OCI-LY1 (cell line): ENCODE results near the gene SYNCRIP.

Source experiments
- H2AFZ ChIP-seq: fragments of 200-600 bp; sonication (generic), shearing (Covaris generic); 2 replicates; pipeline ENCODE4 v1.6.0; 2014; ENCODE audit warnings: antibody characterized with exemption, mild to moderate bottlenecking, low read length
- H3F3A ChIP-seq: fragments of 200-600 bp; sonication (generic), shearing (Covaris generic); 2 replicates; pipeline ENCODE4 v1.6.0; 2014; ENCODE audit warnings: mild to moderate bottlenecking, antibody characterized with exemption, low read length, moderate library complexity; ENCODE audit not compliant: insufficient read depth
- H3K27ac ChIP-seq: fragments of 200-600 bp; sonication (generic); 2 replicates; pipeline ENCODE4 v1.5.1; 2014; ENCODE audit warnings: low read length, mixed run types, mild to moderate bottlenecking, low read depth; ENCODE audit not compliant: poor library complexity, severe bottlenecking
- H3K27me3 ChIP-seq: fragments of 200-600 bp; sonication (generic); 2 replicates; pipeline ENCODE4 v1.6.0; 2014; ENCODE audit warnings: antibody characterized with exemption, mild to moderate bottlenecking, low read length, moderate library complexity; ENCODE audit not compliant: insufficient read depth
- H3K36me3 ChIP-seq: fragments of 200-600 bp; sonication (generic); 2 replicates; pipeline ENCODE4 v1.6.1; 2014; ENCODE audit warnings: mild to moderate bottlenecking, antibody characterized with exemption, low read length, moderate library complexity, mixed read lengths; ENCODE audit not compliant: insufficient read depth
- H3K4me1 ChIP-seq: fragments of 200-600 bp; sonication (generic); 2 replicates; pipeline ENCODE4 v1.5.1; 2014; ENCODE audit warnings: mild to moderate bottlenecking, low read length, moderate library complexity; ENCODE audit not compliant: insufficient read depth, severe bottlenecking
- H3K4me2 ChIP-seq: fragments of 200-600 bp; sonication (generic), shearing (Covaris generic); 2 replicates; pipeline ENCODE4 v1.6.1; 2014; ENCODE audit warnings: low read length
- H3K4me3 ChIP-seq: fragments of 200-600 bp; sonication (generic); 2 replicates; pipeline ENCODE4 v1.5.1; 2014; ENCODE audit warnings: low read length, low read depth, mild to moderate bottlenecking, mixed read lengths; ENCODE audit not compliant: poor library complexity, severe bottlenecking
- H3K79me2 ChIP-seq: fragments of 200-600 bp; shearing (Covaris generic); 2 replicates; pipeline ENCODE4 v1.6.1; 2016; ENCODE audit warnings: mixed run types, low read length, mixed read lengths; ENCODE audit not compliant: insufficient read depth
- H3K9ac ChIP-seq: fragments of 200-600 bp; sonication (generic), shearing (Covaris generic); 2 replicates; pipeline ENCODE4 v1.6.1; 2014; ENCODE audit warnings: mild to moderate bottlenecking, low read length, mixed read lengths
- H3K9me2 ChIP-seq: fragments of 200-600 bp; sonication (generic), shearing (Covaris generic); 2 replicates; pipeline ENCODE4 v1.6.1; 2014; ENCODE audit warnings: low read depth, mild to moderate bottlenecking, low read length, mixed read lengths
- H3K9me3 ChIP-seq: fragments of 200-600 bp; shearing (Covaris generic); 2 replicates; pipeline ENCODE4 v1.6.1; 2014; ENCODE audit warnings: low read length, mixed read lengths
- H4K20me1 ChIP-seq: fragments of 200-600 bp; sonication (generic), shearing (Covaris generic); 2 replicates; pipeline ENCODE4 v1.6.0; 2016; ENCODE audit warnings: mild to moderate bottlenecking, low read length; ENCODE audit not compliant: insufficient read depth
- EZH2 ChIP-seq: fragments of 200-600 bp; sonication (generic), shearing (Covaris generic); IDR thresholded peaks from 2 replicates; pipeline ENCODE4 v1.8.0; 2017; ENCODE audit warnings: borderline replicate concordance, mixed run types, mild to moderate bottlenecking, antibody characterized with exemption, low read length, moderate library complexity, mixed read lengths
- TF ChIP-seq, protein P1 (sequence below): fragments of 200-600 bp; sonication (generic), shearing (Covaris generic); IDR thresholded peaks from 2 replicates; pipeline ENCODE4 v1.5.1; 2017; ENCODE audit warnings: mild to moderate bottlenecking, antibody characterized with exemption, low read length, moderate library complexity, mixed read lengths

Gene SYNCRIP

DNA sequence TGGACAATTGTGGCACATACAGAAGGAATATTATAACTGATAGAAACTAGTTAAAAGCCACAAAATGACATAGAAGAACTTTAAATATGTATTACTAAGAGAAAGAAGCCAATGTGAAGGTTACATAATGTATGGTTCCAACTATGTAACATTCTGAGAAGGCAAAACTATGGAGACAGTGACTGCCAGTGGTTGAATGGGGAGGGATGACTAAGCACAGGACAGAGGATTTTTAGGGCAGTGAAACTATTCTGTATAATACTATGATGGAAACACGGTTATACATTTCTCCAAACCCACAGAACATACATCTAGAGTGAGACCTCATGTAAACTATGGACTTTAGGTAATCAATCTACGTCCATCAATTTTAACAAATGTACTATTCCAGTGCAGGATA lies 22.4 kb downstream of the SYNCRIP start:
- Histone ChIP-seq H3K4me3 (no peak overlapping the region), H4K20me1 (0 out of 2 replicates have a peak, but pooled peaks cover 3% of the 10 kb centered on the region), H3K9me2 (no peaks in the 10 kb centered on the region), H3K4me2 (no peak overlapping the region), H3K36me3 (peaks cover 100% of the 10 kb centered on the region), H3K9ac (no peak overlapping the region), H3K4me1 (no peaks in the 10 kb centered on the region), H3K79me2 (peaks cover 25% of the 10 kb centered on the region), H3F3A (no peaks in the 10 kb centered on the region; the same call in 1 of the 2 replicates), H3K9me3 (no peaks in the 10 kb centered on the region), H3K27me3 (no peaks in the 10 kb centered on the region), H3K27ac (no peak overlapping the region), H2AFZ (no peak overlapping the region)
- TF ChIP-seq, protein P1, sequence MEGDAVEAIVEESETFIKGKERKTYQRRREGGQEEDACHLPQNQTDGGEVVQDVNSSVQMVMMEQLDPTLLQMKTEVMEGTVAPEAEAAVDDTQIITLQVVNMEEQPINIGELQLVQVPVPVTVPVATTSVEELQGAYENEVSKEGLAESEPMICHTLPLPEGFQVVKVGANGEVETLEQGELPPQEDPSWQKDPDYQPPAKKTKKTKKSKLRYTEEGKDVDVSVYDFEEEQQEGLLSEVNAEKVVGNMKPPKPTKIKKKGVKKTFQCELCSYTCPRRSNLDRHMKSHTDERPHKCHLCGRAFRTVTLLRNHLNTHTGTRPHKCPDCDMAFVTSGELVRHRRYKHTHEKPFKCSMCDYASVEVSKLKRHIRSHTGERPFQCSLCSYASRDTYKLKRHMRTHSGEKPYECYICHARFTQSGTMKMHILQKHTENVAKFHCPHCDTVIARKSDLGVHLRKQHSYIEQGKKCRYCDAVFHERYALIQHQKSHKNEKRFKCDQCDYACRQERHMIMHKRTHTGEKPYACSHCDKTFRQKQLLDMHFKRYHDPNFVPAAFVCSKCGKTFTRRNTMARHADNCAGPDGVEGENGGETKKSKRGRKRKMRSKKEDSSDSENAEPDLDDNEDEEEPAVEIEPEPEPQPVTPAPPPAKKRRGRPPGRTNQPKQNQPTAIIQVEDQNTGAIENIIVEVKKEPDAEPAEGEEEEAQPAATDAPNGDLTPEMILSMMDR, result no peak
- no peak for TF ChIP-seq EZH2

DNA sequence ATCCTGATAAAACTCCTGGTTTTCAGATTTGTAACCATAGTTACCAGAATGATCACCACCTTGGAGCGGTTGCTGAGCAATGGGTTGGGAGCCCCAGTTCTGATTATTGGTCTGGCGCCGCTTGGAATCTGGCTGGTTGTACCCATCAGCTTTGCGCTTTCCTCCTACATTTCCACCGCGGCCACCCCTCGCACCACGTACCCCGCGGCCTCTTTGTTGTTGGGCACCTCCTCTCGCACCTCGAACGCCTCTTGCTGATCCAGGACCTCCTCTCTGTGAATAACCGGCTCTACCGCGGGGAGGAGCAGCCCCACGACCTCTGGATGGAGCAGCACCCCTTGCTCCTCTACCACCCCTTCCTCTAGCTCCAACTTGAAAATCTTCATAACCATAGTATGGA lies 27.9 kb downstream of the SYNCRIP start:
- H3F3A ChIP-seq, result no peaks in the 10 kb centered on the region
- no peak overlapping the region for H3K4me2 ChIP-seq
- no peak overlapping the region for H3K9ac ChIP-seq
- peaks cover 3% of the 10 kb centered on the region for H4K20me1 ChIP-seq
- H3K9me2 ChIP-seq, result no peaks in the 10 kb centered on the region
- H3K4me1 ChIP-seq, result no peaks in the 10 kb centered on the region
- H3K36me3 ChIP-seq, result peaks cover 100% of the 10 kb centered on the region
- H2AFZ ChIP-seq, result no peak overlapping the region
- H3K79me2 ChIP-seq, result no peaks in the 10 kb centered on the region
- no peaks in the 10 kb centered on the region for H3K27me3 ChIP-seq
- no peak overlapping the region for H3K4me3 ChIP-seq
- no peak overlapping the region for H3K27ac ChIP-seq
- H3K9me3 ChIP-seq, result no peaks in the 10 kb centered on the region
- TF ChIP-seq, protein P1, result no peak
- TF ChIP-seq EZH2, result no peak

DNA sequence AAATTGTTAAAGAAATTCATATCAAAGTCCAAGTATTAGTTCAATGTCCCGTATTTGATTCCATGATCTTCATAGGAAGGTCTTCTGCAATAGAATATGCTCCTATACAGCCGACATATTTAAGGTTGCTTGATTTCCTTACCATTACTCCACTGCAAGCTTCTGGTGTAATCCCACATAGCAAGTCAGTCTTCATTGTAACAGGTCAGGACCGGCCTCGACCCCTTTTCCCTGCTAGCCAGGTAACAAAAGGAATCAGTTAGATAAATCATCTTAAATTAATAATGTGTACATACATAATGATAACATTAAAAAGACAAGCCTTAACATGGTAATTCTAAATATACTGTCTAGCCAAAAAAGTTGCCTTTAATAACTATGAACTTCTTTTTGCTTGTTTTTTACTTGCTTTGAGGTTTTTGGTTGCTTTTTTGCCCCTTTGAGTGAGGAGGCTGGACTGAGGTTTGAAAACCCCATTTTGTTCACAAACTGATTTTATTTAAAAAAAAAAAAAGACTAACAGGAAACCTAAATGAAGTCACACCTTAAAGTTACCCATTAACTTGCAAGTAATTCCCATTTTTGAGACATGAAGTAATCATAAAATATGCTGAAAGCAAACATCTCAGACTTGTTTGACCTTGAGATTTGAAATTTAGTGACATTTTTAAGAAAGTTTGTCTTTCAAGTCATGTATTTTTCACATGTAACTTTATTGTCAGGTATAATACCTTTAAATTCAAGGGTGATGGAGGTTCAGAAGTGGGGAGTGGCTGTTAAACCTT lies 29.8 kb downstream of the SYNCRIP start:
- no peaks in the 10 kb centered on the region for H3K9me2 ChIP-seq
- no peak overlapping the region for H3K27ac ChIP-seq
- no peak overlapping the region for H3K4me3 ChIP-seq
- no peaks in the 10 kb centered on the region for H3K79me2 ChIP-seq
- no peak overlapping the region for H3K4me2 ChIP-seq
- no peaks in the 10 kb centered on the region for H3F3A ChIP-seq
- H2AFZ ChIP-seq, result no peak overlapping the region
- no peaks in the 10 kb centered on the region for H3K27me3 ChIP-seq
- no peaks in the 10 kb centered on the region for H3K9me3 ChIP-seq
- H4K20me1 ChIP-seq, result peaks cover 3% of the 10 kb centered on the region
- H3K4me1 ChIP-seq, result no peaks in the 10 kb centered on the region
- no peak overlapping the region for H3K9ac ChIP-seq
- peaks cover 100% of the 10 kb centered on the region for H3K36me3 ChIP-seq
- TF ChIP-seq EZH2, result no peak
- TF ChIP-seq, protein P1, result no peak
